Stimulated activated CD4-positive, alpha-beta T cell treated with anti-CD3 and anti-CD28 coated beads, Interleukin-4, amount 100 ng/mL, for 48 hours (primary cell): ENCODE results near the gene LCOR.
A peak's percentile ranks its signal among the peaks of the same experiment; 100 is the strongest.

Experiments used
- DNase-seq, 2 donors: peaks; one replicate each; pipeline ENCODE4 v3.0.0-alpha.2; 2020; ENCODE audit warnings: low read depth in 2 of 2

Gene LCOR

GRCh38 chr10:97012470-97012869 is 180.4 kb downstream of the LCOR start:
- DNase-seq: no peak

- DNase-seq: no peak
Observed at GRCh38 chr10:97013568-97013967, 181.5 kb downstream of the LCOR start.

GRCh38 chr10:97013983-97014382 is 181.9 kb downstream of the LCOR start:
- DNase-seq: no peak

- DNase-seq: no peak
Observed at GRCh38 chr10:97015240-97015639, 183.1 kb downstream of the LCOR start.

- peak; percentile 8 to 16 for DNase-seq
Observed at GRCh38 chr10:97016728-97017473, 184.8 kb downstream of the LCOR start.

- DNase-seq: no peak
Observed at GRCh38 chr10:97017474-97017903, 185.4 kb downstream of the LCOR start.

GRCh38 chr10:97018251-97019212 is 186.4 kb downstream of the LCOR start:
- DNase-seq: no peak

- no peak for DNase-seq
Observed at GRCh38 chr10:97019213-97019844, 187.2 kb downstream of the LCOR start.

- DNase-seq: no peak
Observed at GRCh38 chr10:97020452-97021400, 188.6 kb downstream of the LCOR start.

- DNase-seq: no peak
Observed at GRCh38 chr10:97022616-97023015, 190.5 kb downstream of the LCOR start.

GRCh38 chr10:97023401-97024167 is 191.5 kb downstream of the LCOR start:
- no peak for DNase-seq

GRCh38 chr10:97024168-97025073 is 192.3 kb downstream of the LCOR start:
- no peak for DNase-seq

- peak; percentile 36 to 42 for DNase-seq
Observed at GRCh38 chr10:97025613-97026242, 193.6 kb downstream of the LCOR start.

GRCh38 chr10:97028126-97028831 is 196.2 kb downstream of the LCOR start:
- no peak for DNase-seq

- no peak for DNase-seq
Observed at GRCh38 chr10:97028832-97029178, 196.7 kb downstream of the LCOR start.

GRCh38 chr10:97029271-97029670 is 197.2 kb downstream of the LCOR start:
- no peak for DNase-seq

- DNase-seq: no peak
Observed at GRCh38 chr10:97030894-97031293, 198.8 kb downstream of the LCOR start.

- DNase-seq: no peak
Observed at GRCh38 chr10:97031459-97031858, 199.4 kb downstream of the LCOR start.
